ENCODE measurements around the gene AK9. TPM values are rescaled to one million over a fixed set of nuclear protein-coding genes. Genes with fewer than 3 reads are reported as not detected.
A peak's percentile ranks its signal among the peaks of the same experiment; 100 is the strongest.

AK9 gene
- total RNA-seq, 1 experiment from 2014 or later = 2.3 TPM

DNA sequence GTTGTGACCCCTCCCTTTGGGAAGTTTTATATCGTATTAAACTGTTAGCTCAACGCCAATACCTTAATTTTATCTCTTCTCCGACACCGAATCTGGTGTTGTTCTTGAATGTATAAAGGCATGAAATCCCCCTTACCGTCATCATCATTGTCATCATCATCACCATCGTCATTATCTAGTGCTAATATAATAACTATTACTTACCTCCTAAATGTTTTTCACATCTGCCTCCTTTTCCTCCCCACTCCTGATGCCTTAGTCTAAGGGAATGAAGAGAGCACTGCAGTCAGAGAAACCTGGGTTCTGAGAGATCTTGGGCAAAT, 207.3 kb downstream of the AK9 start:
- Histone ChIP-seq H3K4me1 (ENCODE audit: control insufficient read depth, insufficient read depth, low read length) (peaks cover 34% of the 10 kb centered on the region), H3K36me3 (ENCODE audit: control insufficient read depth, insufficient read depth, low read length) (peaks cover 18% of the 10 kb centered on the region), H3K27ac (ENCODE audit: low read length) (peak overlapping the region; percentile 69), H3K27me3 (ENCODE audit: control insufficient read depth, insufficient read depth, low read length) (no peaks in the 10 kb centered on the region; the same call in 1 of the 2 replicates), H3K4me3 (ENCODE audit: low read depth in 2 of 2, low read length in 2 of 2) (peak overlapping the region; percentile 48 to 71), H3K9me3 (ENCODE audit: control insufficient read depth, insufficient read depth, low read depth, low read length) (no peaks in the 10 kb centered on the region)
- peak; percentile 1; the same call in 1 of the 2 replicates for ATAC-seq
- no TSS peak for BruUV-seq (replicated peaks)
- DNase-seq (ENCODE audit: low read depth, low spot score) = no peak
- POLR2A ChIA-PET = no interaction called here
- in situ Hi-C loops (cut with HindIII; ENCODE audit: low pct_unique_long_range_greater_than_20kb, low sequenced_read_pairs) = no loop called here
- TF ChIP-seq TCF7L2 (IDR thresholded peaks at IDR 0.05; ENCODE audit: low read depth, low read length) (no peak), POLR2AphosphoS5 (IDR thresholded peaks at IDR 0.05; ENCODE audit: low read depth, low read length) (no peak), SIN3A (IDR thresholded peaks at IDR 0.05; ENCODE audit: borderline replicate concordance, insufficient read depth, low read depth, low read length) (no peak), CTCF (IDR thresholded peaks at IDR 0.05) (no peak), REST (IDR thresholded peaks at IDR 0.05; ENCODE audit: insufficient read depth in 1 of 2, low read depth in 2 of 2, low read length in 1 of 2) (no peak)
- intact Hi-C loops (cut with micrococcal nuclease; ENCODE audit: unreplicated experiment) = no loop called here
- CTCF ChIA-PET = no interaction called here

DNA sequence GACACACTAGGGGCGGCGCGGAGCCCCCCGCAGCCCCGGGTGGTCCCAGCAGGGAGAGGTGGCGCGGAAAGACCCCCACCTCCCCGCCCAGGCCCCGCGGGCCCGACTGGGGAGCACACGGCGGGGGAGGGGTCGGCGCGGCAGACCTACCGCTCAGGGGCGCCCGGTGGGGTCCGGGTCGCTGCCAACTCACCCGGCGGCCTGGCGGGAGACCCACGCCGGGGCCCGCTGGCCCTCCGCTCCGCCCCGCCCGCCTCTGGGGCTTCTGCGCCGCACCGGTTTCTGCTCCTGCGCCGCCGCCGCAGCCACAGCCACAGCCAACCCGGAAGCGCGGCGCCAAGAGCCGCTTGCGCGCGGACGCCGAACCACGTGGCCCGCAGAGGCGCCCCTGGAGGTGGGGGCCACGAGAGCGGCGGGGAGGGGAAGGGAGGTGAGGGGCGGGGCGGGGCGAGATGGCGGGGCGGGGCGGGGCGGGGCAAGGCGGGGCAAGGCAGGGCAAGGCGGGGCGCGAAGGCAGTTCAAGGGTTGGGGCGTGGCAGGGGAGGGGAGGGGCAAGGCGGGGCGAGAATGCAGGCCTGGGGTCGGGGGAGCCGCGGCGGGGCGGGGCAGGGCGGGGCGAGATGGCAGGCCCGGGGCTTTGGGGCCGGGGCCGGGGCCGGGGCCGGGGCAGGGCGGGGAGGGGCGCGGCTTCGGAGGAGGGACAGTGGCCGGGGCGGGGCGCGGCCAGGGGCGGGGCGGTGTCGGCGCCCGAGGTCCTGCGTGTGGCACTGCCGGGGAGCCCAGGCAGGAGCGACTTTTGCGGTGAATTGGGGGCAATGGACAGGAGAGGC, 207.9 kb downstream of the AK9 start, which contains the start of gene ZBTB24:
ZBTB24 (minus strand) TSS at position 315 of the 830 bp plus-strand sequence. CDS start 1,193 bp downstream, outside the sequence.
- no TSS peak for BruUV-seq (replicated peaks)
- H3K4me3 ChIP-seq (ENCODE audit: low read depth in 2 of 2, low read length in 2 of 2) = peak within 1 kb of the TSS; percentile 88 to 91
- DNase-seq (ENCODE audit: low read depth, low spot score) = no peak
- ATAC-seq = peak; percentile 95
- peaks cover 18% of the 10 kb centered on the region for H3K36me3 ChIP-seq (ENCODE audit: control insufficient read depth, insufficient read depth, low read length)
- intact Hi-C loops (cut with micrococcal nuclease; ENCODE audit: unreplicated experiment) (no loop called here), in situ Hi-C loops (cut with HindIII; ENCODE audit: low pct_unique_long_range_greater_than_20kb, low sequenced_read_pairs) (no loop called here)
- ChIA-PET CTCF (no interaction called here), POLR2A (interaction anchor here (0.6 to 1.3 kb wide), 3 partner anchors 42 to 1594 kb away, joined by 3 to 10 read pairs (median 10); partner anchors contain the start of gene CEP57L1)
- no peaks in the 10 kb centered on the region for H3K9me3 ChIP-seq (ENCODE audit: control insufficient read depth, insufficient read depth, low read depth, low read length)
- H3K27ac ChIP-seq (ENCODE audit: low read length) = peak within 1 kb of the TSS; percentile 95
- H3K27me3 ChIP-seq (ENCODE audit: control insufficient read depth, insufficient read depth, low read length) = no peaks in the 10 kb centered on the region; the same call in 1 of the 2 replicates
- H3K4me1 ChIP-seq (ENCODE audit: control insufficient read depth, insufficient read depth, low read length) = peaks cover 35% of the 10 kb centered on the region
- peak; percentile 80 for TF ChIP-seq POLR2AphosphoS5 (IDR thresholded peaks at IDR 0.05; ENCODE audit: low read depth, low read length)
- TF ChIP-seq CTCF (IDR thresholded peaks at IDR 0.05) = no peak
- TF ChIP-seq SIN3A (IDR thresholded peaks at IDR 0.05; ENCODE audit: borderline replicate concordance, insufficient read depth, low read depth, low read length) = peak; percentile 85; the same call in 1 of the 2 replicates
